GM19452 (cell line): ENCODE results near the gene GALM.
"Not testable (repeated sequence)": the region's sequence is repeated elsewhere in the genome, so short reads cannot be mapped to it uniquely, and the experiment has no call there.

Source experiments
- ATAC-seq: cut with Tn5 transposase; IDR thresholded peaks from one replicate; pipeline ENCODE4 v1.9.1; 2021; ENCODE audit not compliant: unreplicated experiment

Gene GALM

DNA sequence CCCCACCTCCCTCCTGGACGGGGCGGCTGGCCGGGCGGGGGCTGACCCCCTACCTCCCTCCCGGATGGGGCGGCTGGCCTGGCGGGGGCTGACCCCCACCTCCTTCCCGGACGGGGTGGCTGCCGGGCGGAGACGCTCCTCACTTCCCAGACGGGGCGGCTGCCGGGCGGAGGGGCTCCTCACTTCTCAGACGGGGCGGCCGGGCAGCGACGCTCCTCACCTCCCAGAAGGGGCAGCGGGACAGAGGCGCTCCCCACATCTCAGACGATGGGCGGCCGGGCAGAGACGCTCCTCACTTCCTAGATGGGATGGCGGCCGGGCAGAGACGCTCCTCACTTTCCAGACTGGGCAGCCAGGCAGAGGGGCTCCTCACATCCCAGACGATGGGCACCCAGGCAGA is 90.0 kb downstream of the GALM start:
- ATAC-seq, result not testable (repeated sequence)

DNA sequence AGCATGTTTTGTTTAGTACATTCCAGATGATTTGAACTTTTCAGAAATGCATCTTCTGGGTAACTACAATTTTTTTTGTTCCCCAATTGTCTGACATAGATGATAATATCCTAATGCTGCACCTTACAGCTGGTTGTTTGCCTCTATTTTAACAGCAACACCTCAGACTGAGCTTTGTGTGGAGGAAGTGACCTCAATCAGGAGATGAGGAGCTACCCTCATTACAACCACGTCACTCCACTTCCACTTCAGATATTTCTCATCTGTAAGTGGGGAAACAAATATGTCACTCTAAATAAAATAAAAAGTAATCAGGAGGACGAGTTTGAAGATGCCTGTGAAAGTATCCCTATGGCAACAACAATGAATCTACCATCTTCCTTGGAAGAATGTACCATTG is 97.3 kb downstream of the GALM start:
- no peak for ATAC-seq

DNA sequence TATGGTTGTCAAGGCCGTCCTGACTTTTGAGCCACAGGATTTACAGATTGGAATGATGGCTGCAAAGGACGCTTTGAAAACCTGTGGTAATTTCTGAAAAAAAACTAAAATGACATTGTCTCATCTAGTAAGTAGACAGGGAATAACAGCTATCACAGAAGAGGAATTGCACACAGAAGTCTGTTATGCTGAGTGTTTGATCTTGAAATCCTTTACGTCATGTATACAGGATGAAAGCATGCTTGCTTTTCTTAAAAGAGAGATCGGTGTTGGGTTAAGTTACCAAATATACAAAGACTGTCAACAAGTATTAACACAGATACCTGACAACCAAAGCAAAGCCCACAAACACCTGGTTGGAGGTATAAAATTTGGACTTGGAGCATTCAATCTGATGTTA is 97.8 kb downstream of the GALM start:
- ATAC-seq, result no peak

DNA sequence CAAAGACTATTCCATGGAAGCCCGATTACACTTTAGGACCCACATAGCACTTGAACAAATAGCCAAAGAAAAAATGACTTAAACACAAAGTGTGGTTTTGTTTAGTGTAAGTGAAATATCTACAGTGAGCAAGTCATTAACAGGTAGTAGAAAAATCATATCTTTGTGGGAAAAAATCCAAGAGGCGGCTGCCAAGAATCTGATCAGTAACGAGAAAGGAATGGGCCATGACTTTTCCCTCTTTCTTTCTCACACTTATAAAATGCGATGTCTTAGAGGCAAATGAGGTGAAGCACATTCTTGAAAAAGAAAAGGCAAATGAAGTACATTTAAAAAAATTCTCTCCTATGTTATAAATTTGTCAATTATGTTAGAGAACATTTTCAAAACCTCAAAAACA is 99.2 kb downstream of the GALM start:
- ATAC-seq, result no peak

DNA sequence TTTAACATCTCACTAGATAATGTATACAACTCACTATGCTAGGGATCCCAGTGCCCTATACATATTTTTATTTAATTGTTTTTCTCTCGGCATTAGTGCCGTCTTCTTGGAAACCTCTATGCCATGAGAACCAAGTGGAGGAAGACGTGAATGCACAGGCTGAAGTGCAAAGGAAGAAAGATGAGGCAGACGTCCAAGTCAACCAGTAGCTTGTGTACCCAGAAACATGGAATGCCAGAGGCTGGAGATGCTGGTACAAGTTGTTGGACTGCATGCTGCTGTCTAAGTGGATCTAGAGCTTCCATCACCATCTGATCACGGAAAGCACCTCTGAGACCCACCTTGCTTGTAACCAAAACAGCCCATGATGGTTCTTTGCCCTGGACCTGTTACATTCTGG is 99.6 kb downstream of the GALM start:
- no peak for ATAC-seq

DNA sequence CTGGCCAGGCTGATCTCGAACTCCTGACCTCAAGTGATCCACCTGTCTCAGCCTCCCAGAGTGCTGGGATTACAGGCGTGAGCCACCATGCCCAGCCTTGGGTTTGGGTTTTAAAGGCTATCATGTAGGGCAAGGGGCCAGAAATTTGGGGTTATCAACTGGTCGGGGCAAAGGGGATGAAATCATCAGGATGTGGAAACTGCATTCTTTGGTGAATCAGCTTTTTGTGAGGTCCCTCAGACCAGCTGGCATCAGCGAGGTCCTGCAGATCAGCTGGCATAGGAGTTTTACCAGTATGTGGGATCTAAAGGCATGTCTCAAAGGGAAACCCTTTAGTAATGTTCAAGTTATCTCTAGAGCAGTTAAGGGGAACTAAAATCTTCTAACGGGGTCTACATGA is 105.7 kb downstream of the GALM start:
- ATAC-seq, result no peak

DNA sequence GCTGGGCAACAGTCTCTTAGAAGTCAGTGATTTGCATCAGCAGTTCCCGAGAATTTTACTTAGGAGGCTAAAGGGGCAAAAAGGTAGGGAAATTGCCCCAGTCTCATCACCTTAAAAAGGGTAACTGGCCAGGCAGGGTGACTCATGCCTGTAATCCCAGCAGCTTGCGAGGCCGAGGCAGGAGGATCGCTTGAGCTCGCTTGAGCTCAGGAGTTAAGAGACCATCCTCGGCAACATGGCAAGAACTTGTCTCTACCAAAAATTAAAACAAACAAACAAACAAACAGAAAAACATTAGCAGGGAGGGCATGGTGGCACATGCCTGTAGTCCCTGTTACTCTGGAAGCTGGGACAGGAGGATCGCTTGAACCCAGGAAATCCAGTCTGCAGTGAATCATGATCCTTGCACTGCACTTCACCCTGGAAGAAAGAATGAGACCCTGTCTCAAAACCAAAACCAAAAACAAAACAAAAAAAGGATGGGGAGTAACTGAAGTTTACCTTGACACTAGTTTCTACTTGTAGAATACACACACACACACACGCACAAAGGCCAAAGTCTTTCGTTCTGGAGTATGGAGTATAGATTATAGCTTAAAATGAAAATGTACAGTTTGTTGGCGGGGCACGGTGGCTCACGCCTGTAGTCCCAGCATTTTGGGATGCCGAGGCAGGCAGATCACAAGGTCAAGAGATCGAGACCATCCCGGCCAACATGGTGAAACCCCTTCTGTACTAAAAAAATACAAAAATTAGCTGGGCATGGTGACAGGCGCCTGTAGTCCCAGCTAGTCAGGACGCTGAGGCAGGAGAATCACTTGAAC is 109.4 kb downstream of the GALM start:
- ATAC-seq, result no peak

DNA sequence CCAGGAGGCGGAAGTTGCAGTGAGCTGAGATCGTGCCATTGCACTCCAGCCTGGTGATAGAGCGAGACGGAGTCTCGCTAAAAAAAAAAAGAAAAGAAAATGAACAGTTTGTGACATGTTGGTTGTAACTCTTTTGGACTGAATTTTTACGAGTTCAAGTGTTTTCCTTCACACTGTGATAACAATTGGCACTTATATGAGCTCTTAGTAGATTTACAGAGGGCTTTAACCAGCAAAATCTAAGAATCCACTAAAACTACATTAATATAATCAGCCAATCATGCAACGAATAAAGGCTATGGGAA is 110.0 kb downstream of the GALM start:
- ATAC-seq, result no peak

DNA sequence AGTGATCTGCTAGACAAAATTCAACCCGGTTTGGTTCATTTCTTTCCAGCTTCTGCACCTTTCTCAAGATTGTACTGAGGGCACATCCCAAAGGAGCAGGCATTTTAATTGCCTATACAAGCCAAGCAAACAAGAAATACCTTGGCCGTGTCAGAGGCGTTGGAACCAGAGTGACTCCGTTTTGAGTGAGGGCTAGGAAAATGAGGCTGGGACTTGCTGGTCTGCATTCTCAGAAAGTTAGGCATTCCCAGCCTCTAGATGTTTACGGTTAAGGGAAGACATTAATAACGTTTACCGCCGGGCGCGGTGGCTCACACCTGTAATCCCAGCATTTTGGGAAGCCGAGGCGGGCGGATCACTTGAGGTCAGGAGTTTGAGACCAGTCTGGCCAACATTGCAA is 110.6 kb downstream of the GALM start:
- no peak for ATAC-seq

DNA sequence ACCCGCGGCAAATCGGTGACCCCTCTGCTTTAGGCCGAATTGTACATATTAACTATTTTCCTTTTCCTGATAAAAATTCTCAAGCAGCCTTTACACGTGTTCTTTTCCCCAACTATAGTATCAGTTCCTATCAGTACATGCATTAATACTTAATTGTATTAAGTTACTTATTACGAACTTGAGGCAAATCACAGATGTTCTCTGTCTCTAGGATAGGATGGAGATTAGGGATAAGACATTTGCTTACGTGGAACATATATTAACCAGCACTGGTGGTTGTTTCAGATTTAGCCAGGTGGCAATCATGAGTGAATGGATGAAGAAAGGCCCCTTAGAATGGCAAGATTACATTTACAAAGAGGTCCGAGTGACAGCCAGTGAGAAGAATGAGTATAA is 112.8 kb downstream of the GALM start:
- no peak for ATAC-seq

DNA sequence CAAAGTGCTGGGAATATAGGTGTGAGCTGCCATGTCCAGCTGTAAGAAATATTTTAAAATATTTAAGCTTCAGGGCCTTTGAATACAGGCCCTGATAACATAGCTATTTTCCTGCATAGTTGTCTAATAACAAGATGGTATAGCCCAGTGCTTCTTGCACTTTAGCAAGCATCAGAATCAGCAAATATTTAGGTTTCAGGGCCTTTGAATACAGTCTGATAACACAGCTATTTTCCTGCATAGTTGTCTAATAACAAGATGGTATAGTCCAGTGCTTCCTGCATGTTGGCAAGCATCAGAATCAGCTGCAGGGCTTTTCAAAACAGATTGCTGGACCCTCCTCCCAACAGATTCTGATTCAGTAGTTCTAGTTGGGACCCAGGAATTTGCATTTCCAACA is 117.7 kb downstream of the GALM start:
- ATAC-seq, result no peak
